Body of pancreas (tissue), 4 donors: ENCODE measurements around the gene TMOD2. TPM values are rescaled to one million over a fixed set of nuclear protein-coding genes. Genes with fewer than 3 reads are reported as not detected.

Experiments
- ATAC-seq: fragments of 150-250 bp; one replicate; pipeline ENCODE4 v1.9.1; 2016
- DNase-seq, 4 donors: peaks; one replicate each; pipeline ENCODE4 v3.0.0-alpha.2; 2019
- H3K27ac ChIP-seq, 4 donors: fragments of 200-600 bp; sonication (generic); 1 replicate in 3 of 4; 2 replicates in 1 of 4; pipeline versions ENCODE4 v1.5.1 to v1.6.1; 2016 to 2019; ENCODE audit warnings: mild to moderate bottlenecking in 1 of 4, mixed read lengths in 1 of 4, moderate library complexity in 1 of 4
- H3K27me3 ChIP-seq, 2 donors: fragments of 200-600 bp; sonication (generic); one replicate each; pipeline ENCODE4 v1.6.0; 2016; ENCODE audit warnings: mild to moderate bottlenecking in 1 of 2
- H3K36me3 ChIP-seq, 2 donors: fragments of 200-600 bp; sonication (generic); replicated peaks in 1 of 2; 2 replicates each; pipeline ENCODE4 v1.5.1; 2016; ENCODE audit warnings: low read depth in 2 of 2; ENCODE audit not compliant: insufficient read depth in 1 of 2
- H3K4me1 ChIP-seq: fragments of 200-600 bp; sonication (generic); one replicate; pipeline ENCODE4 v1.6.0; 2016
- H3K4me3 ChIP-seq, 2 donors: fragments of 200-600 bp; sonication (generic); 1 replicate in 1 of 2; 2 replicates in 1 of 2; pipeline ENCODE4 v1.5.1; 2016 to 2019
- H3K9me3 ChIP-seq, 3 donors: fragments of 200-600 bp; sonication (generic); 1 replicate in 2 of 3; 2 replicates in 1 of 3; pipeline ENCODE4 v1.5.1; 2016
- POLR2A ChIP-seq, 3 donors: fragments of 450-650 bp; IDR thresholded peaks; one replicate each; pipeline ENCODE4 v1.6.1; 2016; ENCODE audit warnings: antibody characterized with exemption in 3 of 3, mild to moderate bottlenecking in 2 of 3
- WGBS, 2 donors: methylation state at CpG; one replicate each; pipeline ENCODE4 v1.1.5; 2017; 5-methylcytosine and 5-hydroxymethylcytosine counted together
- intact Hi-C: fragments of 100-400 bp; cut with DNase I; formaldehyde crosslinking; loops from one replicate; pipeline ENCODE4 v1.15.1; 2023
- total RNA-seq, 2 donors: library from RNA; depleted of rRNA; stranded (reverse); fragments of >200 nt; gene quantifications; one replicate each; pipeline ENCODE4 v1.1.0, GENCODE V29; 2016
- TF ChIP-seq, protein P1 (sequence below), 7 experiments: fragments of 450-650 bp in 4 of 7; fragments of 200-600 bp in 3 of 7; sonication (generic) in 3 of 7; IDR thresholded peaks; one replicate each; pipeline ENCODE4 v1.5.1; 2016 to 2019; ENCODE audit warnings: antibody characterized with exemption in 7 of 7

Gene TMOD2
- 1 to 10 TPM; 6.5 to 7.3 TPM for total RNA-seq

DNA sequence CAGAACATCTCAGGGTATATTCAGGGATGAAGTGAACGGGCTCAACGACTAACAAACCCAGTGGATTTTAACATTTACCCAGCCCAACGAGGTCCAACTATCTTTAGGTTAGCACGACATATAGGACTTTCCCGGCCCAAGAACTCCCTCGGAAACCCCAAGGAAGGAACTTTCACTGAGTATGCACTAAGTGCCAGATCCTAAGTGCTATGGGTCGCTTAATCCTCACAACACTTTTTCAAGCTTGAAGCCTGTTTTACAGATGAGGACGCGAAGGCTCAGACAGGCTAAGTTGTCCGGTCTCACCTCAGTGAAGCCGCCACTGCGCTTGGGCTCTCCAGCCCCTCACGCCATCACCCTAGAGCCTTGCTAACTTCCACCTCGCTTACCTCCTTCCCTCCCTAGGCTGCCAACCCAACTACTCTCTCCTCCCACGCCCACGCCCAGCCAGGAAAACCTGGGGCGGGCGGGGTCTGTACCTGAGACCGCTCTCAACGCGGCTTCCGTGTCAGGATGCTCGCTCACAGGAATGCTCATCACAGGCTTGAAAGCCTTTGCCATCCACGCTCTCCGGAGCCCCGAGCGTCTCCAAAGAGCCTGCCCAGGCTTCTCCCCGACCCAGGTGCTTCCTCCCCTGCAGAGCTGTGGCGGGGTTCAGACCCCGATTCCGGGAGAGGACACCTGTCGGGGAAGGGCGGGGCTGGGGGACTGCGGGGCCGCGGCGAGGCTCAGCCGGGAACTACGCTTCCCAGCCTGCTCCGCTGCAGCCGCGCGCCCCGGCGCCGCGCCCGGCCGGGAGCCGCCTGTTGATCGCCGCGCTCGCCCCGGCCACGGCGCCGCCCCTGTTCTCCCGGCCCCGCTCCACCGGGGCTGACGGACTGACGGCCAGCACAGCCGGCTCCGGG lies at the start of gene TMOD2:
Gene TMOD2 (plus strand): TSS at position 806 of the 905 bp plus-strand sequence. CDS start 14,845 bp downstream, outside the sequence.
- peak within 1 kb of the TSS in 3 of 4 donors; percentile 31 to 57 (median 33) for H3K27ac ChIP-seq
- no peaks in the 10 kb centered on the region for H3K27me3 ChIP-seq
- H3K4me1 ChIP-seq = peaks cover 13% of the 10 kb centered on the region
- ATAC-seq (peak; percentile 86), DNase-seq (peak; percentile 42 to 62 (median 48))
- no peaks in the 10 kb centered on the region for H3K36me3 ChIP-seq
- no peaks in the 10 kb centered on the region for H3K9me3 ChIP-seq
- TF ChIP-seq, protein P1, sequence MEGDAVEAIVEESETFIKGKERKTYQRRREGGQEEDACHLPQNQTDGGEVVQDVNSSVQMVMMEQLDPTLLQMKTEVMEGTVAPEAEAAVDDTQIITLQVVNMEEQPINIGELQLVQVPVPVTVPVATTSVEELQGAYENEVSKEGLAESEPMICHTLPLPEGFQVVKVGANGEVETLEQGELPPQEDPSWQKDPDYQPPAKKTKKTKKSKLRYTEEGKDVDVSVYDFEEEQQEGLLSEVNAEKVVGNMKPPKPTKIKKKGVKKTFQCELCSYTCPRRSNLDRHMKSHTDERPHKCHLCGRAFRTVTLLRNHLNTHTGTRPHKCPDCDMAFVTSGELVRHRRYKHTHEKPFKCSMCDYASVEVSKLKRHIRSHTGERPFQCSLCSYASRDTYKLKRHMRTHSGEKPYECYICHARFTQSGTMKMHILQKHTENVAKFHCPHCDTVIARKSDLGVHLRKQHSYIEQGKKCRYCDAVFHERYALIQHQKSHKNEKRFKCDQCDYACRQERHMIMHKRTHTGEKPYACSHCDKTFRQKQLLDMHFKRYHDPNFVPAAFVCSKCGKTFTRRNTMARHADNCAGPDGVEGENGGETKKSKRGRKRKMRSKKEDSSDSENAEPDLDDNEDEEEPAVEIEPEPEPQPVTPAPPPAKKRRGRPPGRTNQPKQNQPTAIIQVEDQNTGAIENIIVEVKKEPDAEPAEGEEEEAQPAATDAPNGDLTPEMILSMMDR (IDR thresholded peaks at IDR 0.05) = no peak
- no peak for TF ChIP-seq POLR2A (IDR thresholded peaks at IDR 0.05)
- peak within 1 kb of the TSS; percentile 32 to 57 for H3K4me3 ChIP-seq
- WGBS, 2 donors = 11 to 17% methylated on average over 24 to 40 of the region's 65 CpGs
- intact Hi-C loops = no loop called here

DNA sequence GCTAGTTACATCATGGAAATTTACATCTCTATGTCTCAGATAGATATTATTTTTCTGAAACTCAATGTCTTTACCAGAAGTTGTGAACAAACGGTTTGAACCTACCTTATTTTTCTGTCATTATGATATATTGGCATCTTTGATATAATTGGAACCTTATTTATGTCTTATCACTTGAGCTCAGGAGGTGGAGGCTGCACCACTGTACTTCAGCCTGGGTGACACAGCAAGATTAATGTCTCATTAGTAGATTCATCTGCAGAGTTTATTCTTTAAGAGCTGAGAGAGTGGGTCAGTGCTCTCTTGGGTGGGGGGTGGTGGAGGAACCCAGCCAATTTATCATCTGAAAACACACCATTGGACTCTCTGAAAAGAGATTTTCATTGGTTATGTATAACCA lies 48.7 kb upstream of the TMOD2 start:
- no peak overlapping the region for H3K27ac ChIP-seq
- H3K27me3 ChIP-seq = no peaks in the 10 kb centered on the region
- 38 to 45% methylated on average over 1 of the region's 1 CpG for WGBS, 2 donors
- no peaks in the 10 kb centered on the region for H3K9me3 ChIP-seq
- DNase-seq (no peak), ATAC-seq (no peak)
- intact Hi-C loops = no loop called here
- no peak for TF ChIP-seq POLR2A (IDR thresholded peaks at IDR 0.05)
- TF ChIP-seq, protein P1 (IDR thresholded peaks at IDR 0.05) = no peak
- no peaks in the 10 kb centered on the region for H3K36me3 ChIP-seq
- H3K4me3 ChIP-seq = no peak overlapping the region
- H3K4me1 ChIP-seq = peaks cover 9% of the 10 kb centered on the region

DNA sequence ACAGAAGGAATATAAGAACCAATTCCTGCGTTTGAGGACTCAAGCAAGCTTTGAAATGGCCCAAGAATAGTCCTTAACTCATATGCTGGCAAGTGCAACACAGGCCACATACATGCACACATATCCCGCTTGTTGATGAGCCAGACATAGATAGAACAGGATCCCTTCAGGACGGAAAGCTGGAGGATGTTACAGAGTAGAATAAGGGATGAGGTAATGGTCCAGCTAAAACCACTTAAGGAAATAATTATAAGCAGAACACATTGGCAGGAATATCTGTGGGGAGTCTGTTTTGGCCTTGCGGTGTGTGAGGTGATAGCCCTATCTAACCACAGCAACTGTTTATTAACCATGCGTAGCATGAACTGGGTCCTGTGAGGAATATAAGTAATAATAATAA lies 45.1 kb upstream of the TMOD2 start:
- Histone ChIP-seq H3K4me3 (no peak overlapping the region), H3K36me3 (no peaks in the 10 kb centered on the region), H3K4me1 (peaks cover 24% of the 10 kb centered on the region), H3K27me3 (no peaks in the 10 kb centered on the region), H3K27ac (peak overlapping the region in 1 of 4 donors; percentile 89), H3K9me3 (no peaks in the 10 kb centered on the region)
- ATAC-seq = no peak
- intact Hi-C loops = no loop called here
- no peak for DNase-seq
- TF ChIP-seq, protein P1 (IDR thresholded peaks at IDR 0.05) = no peak
- TF ChIP-seq POLR2A (IDR thresholded peaks at IDR 0.05) = no peak
- WGBS, 2 donors = 65 to 69% methylated on average over 5 of the region's 5 CpGs

DNA sequence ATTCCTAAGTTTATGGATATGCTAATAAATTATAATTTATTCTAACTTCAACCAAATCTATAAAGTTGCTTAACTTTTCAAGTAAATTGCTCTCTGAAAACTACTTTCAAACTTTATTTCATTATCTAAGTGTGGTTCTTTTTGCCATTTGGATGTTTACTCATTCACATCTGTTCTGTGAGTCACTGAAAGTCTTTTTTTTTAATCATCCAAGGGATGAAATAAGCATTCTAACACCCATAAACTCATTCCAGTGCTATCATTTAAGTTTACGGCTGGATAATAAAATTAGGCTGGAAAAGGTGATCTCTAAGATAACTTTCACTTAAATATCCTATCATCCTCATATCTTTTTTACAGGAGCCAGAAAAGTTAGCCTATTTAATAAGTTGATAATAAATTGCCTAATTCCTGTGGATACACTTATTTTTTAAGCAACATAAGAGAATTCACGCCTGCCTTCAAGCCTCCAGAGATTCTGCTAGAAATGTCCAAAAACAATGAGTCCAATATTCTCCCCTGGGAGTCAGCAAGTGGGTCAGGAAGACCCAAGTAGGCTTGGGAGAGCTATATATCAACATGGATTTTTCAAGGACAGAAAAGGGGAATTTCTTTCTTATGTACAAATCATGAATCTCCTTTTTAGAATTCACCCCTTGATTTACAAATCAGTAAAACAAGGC lies 44.3 kb upstream of the TMOD2 start:
- DNase-seq (no peak), ATAC-seq (no peak)
- peaks cover 24% of the 10 kb centered on the region for H3K4me1 ChIP-seq
- H3K36me3 ChIP-seq = no peaks in the 10 kb centered on the region
- H3K9me3 ChIP-seq = no peaks in the 10 kb centered on the region
- 68 to 75% methylated on average over 2 of the region's 2 CpGs for WGBS, 2 donors
- H3K27me3 ChIP-seq = no peaks in the 10 kb centered on the region
- peak overlapping the region; percentile 79 to 89 (median 81) for H3K27ac ChIP-seq
- intact Hi-C loops = no loop called here
- TF ChIP-seq, protein P1 (IDR thresholded peaks at IDR 0.05) = no peak
- no peak for TF ChIP-seq POLR2A (IDR thresholded peaks at IDR 0.05)
- H3K4me3 ChIP-seq = no peak overlapping the region
